Neural cell (in vitro differentiated cells): ENCODE data around the gene SNX20.

Source experiments
- EP300 ChIP-seq: fragments of 450-650 bp; conservative IDR thresholded peaks from 2 replicates; pipeline ENCODE4 v1.6.1; 2014; ENCODE audit warnings: antibody characterized with exemption, mild to moderate bottlenecking, moderate library complexity; ENCODE audit not compliant: poor library complexity, severe bottlenecking
- POLR2AphosphoS5 ChIP-seq: IDR thresholded peaks from 2 replicates; pipeline ENCODE4 v1.6.1; 2012
- TF ChIP-seq, protein P1 (sequence below): IDR thresholded peaks from 2 replicates; pipeline ENCODE4 v1.6.1; 2012; ENCODE audit warnings: borderline replicate concordance
- TF ChIP-seq, protein P2 (sequence below): fragments of 450-650 bp; IDR thresholded peaks from 2 replicates; pipeline ENCODE4 v1.5.1; 2014; ENCODE audit warnings: antibody characterized with exemption, mild to moderate bottlenecking, moderate library complexity; ENCODE audit not compliant: poor library complexity, severe bottlenecking

- TF ChIP-seq, protein P1, sequence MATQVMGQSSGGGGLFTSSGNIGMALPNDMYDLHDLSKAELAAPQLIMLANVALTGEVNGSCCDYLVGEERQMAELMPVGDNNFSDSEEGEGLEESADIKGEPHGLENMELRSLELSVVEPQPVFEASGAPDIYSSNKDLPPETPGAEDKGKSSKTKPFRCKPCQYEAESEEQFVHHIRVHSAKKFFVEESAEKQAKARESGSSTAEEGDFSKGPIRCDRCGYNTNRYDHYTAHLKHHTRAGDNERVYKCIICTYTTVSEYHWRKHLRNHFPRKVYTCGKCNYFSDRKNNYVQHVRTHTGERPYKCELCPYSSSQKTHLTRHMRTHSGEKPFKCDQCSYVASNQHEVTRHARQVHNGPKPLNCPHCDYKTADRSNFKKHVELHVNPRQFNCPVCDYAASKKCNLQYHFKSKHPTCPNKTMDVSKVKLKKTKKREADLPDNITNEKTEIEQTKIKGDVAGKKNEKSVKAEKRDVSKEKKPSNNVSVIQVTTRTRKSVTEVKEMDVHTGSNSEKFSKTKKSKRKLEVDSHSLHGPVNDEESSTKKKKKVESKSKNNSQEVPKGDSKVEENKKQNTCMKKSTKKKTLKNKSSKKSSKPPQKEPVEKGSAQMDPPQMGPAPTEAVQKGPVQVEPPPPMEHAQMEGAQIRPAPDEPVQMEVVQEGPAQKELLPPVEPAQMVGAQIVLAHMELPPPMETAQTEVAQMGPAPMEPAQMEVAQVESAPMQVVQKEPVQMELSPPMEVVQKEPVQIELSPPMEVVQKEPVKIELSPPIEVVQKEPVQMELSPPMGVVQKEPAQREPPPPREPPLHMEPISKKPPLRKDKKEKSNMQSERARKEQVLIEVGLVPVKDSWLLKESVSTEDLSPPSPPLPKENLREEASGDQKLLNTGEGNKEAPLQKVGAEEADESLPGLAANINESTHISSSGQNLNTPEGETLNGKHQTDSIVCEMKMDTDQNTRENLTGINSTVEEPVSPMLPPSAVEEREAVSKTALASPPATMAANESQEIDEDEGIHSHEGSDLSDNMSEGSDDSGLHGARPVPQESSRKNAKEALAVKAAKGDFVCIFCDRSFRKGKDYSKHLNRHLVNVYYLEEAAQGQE = no peak
- TF ChIP-seq, protein P2, sequence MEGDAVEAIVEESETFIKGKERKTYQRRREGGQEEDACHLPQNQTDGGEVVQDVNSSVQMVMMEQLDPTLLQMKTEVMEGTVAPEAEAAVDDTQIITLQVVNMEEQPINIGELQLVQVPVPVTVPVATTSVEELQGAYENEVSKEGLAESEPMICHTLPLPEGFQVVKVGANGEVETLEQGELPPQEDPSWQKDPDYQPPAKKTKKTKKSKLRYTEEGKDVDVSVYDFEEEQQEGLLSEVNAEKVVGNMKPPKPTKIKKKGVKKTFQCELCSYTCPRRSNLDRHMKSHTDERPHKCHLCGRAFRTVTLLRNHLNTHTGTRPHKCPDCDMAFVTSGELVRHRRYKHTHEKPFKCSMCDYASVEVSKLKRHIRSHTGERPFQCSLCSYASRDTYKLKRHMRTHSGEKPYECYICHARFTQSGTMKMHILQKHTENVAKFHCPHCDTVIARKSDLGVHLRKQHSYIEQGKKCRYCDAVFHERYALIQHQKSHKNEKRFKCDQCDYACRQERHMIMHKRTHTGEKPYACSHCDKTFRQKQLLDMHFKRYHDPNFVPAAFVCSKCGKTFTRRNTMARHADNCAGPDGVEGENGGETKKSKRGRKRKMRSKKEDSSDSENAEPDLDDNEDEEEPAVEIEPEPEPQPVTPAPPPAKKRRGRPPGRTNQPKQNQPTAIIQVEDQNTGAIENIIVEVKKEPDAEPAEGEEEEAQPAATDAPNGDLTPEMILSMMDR = no peak
- TF ChIP-seq POLR2AphosphoS5 (no peak), EP300 (no peak)
Measured at GRCh38 chr16:50664270-50664669, 16.8 kb downstream of the SNX20 start.
